ENCODE data around the gene SAFB.
"Not testable (repeated sequence)": the region's sequence is repeated elsewhere in the genome, so short reads cannot be mapped to it uniquely, and the experiment has no call there.

SAFB gene

DNA sequence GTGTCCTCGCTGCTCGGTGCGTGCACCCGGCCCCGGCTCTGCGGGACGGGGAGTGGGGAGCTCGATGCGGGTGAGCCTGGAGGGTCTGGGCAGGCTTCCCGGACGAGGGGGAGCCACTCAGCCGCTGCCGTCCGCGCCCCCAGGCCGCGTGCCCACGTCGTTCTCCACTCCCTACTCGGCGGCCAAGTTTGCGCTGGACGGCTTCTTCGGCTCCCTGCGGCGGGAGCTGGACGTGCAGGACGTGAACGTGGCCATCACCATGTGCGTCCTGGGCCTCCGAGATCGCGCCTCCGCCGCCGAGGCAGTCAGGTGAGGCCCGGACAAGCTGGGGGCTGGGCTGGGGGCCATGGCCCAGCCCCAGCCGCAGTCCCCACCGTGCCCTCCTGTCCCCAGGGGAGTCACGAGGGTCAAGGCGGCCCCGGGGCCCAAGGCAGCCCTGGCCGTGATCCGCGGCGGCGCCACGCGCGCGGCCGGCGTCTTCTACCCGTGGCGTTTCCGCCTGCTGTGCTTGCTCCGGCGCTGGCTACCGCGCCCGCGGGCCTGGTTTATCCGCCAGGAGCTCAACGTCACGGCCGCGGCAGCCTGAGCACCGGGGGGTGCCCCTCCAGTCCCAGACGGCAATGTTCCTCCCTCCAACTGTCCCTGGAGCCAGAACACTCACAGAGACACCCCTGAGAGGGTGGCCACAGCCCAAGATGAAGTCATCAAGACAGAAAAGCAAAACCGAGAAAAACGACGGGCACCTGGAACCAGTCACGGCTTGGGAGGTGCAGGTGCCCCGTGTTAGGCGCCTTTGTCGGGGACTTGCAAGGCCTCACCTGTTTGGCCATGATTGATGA lies 64.7 kb downstream of the SAFB start:
- DNase-seq (ENCODE audit: extremely low spot score), result no peak
- ChIA-PET CTCF (interaction anchor here (0.6 to 6.0 kb wide), 22 partner anchors 10 to 288 kb away, joined by 3 to 79 read pairs (median 6); partner anchors contain the start of genes CATSPERD, LONP1, SAFB and SAFB2), POLR2A (interaction anchor here (0.6 to 1.5 kb wide), 5 partner anchors 26 to 837 kb away, joined by 3 to 8 read pairs (median 6); partner anchors contain the start of genes CATSPERD and LONP1)
- TF ChIP-seq, protein P1, sequence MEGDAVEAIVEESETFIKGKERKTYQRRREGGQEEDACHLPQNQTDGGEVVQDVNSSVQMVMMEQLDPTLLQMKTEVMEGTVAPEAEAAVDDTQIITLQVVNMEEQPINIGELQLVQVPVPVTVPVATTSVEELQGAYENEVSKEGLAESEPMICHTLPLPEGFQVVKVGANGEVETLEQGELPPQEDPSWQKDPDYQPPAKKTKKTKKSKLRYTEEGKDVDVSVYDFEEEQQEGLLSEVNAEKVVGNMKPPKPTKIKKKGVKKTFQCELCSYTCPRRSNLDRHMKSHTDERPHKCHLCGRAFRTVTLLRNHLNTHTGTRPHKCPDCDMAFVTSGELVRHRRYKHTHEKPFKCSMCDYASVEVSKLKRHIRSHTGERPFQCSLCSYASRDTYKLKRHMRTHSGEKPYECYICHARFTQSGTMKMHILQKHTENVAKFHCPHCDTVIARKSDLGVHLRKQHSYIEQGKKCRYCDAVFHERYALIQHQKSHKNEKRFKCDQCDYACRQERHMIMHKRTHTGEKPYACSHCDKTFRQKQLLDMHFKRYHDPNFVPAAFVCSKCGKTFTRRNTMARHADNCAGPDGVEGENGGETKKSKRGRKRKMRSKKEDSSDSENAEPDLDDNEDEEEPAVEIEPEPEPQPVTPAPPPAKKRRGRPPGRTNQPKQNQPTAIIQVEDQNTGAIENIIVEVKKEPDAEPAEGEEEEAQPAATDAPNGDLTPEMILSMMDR (IDR thresholded peaks at IDR 0.05; ENCODE audit: control extremely low read depth, extremely low read depth, low read depth, missing control alignments), result no peak

DNA sequence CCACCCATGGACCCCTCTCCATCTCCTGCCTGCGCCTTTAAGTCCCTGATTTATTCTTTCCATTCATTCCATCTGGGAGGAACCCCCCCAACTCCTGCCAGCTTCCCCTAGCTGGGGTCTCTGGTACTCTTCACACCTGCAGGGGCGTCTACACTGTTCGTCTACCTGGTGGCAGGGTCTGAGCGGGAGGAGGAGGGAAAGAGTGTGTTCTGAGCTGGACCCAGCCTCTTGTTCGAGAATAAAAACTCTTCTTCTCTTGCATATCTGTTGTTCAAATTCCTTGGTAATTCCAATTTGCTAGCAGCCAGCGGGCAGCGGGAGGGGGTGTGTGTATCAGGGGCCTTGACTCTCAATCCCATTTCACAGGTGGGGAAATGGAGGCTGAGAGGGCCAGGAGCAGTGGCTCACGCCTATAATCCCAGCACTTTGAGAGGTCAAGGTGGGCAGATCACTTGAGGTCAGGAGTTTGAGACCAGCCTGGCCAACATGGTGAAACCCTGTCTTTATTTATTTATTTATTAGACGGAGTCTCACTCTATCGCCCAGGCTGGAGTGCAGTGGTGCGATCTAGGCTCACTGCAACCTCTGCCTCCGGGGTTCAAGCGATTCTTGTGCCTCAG lies 65.5 kb downstream of the SAFB start:
- POLR2A ChIA-PET; DNase-seq (ENCODE audit: extremely low spot score): not testable (repeated sequence)
- CTCF ChIA-PET, result interaction anchor here (1.6 to 6.0 kb wide), 8 partner anchors 9 to 43 kb away, joined by 5 to 79 read pairs (median 20); partner anchors contain the start of genes CATSPERD and LONP1

DNA sequence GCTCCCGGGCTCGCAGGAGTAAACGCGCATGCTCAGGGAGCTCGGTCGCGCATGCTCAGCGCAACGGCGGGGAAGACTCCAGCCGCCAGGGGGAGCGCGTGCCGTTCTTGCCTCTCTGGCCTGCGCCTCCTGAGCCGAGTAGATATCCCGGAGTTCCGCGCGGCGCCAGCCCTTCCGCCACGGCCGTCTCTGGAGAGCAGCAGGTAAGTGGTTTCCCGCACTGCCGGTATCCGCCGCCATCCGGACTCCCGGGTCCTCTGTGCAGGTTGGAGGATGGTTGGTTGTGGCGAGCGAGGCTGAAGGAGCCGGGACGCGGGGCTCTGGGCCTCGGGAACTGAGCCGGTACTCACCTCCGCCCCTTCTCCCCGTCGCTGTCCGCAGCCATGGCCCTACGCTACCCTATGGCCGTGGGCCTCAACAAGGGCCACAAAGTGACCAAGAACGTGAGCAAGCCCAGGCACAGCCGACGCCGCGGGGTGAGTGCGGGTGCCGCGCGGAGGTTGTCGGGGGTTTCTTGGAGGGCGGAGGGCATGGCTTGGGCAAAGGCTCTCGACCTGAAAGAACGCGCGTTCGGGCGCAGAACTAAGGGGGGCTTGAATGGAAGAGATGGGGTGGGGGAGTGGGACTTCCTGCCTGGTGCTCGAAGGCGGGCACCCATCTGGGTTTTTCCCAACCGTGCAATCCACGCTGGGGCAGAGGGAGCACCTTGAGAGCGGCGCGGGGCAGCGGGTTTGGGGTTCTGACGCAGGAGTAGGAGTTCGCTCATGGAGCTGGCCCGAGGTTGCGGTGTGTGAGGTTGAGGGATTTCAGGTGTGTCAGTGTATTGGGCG lies 67.5 kb downstream of the SAFB start, which contains the start of gene RPL36:
TSS of gene RPL36 (plus strand) at position 171 of the 830 bp plus-strand sequence. CDS start at position 384, 213 bp downstream.
- CTCF ChIA-PET, result interaction anchor here (0.6 to 6.0 kb wide), 22 partner anchors 7 to 114 kb away, joined by 3 to 79 read pairs (median 4); partner anchors contain the start of genes CATSPERD, LONP1, SAFB and SAFB2
- TF ChIP-seq, protein P1 (IDR thresholded peaks at IDR 0.05; ENCODE audit: control extremely low read depth, extremely low read depth, low read depth, missing control alignments), result peak; percentile 99
- peak; percentile 95 for DNase-seq (ENCODE audit: extremely low spot score)
- POLR2A ChIA-PET, result interaction anchor here (0.6 to 2.7 kb wide), 12 partner anchors 9 to 138 kb away, joined by 3 to 11 read pairs (median 4); partner anchors contain the start of genes CATSPERD, SAFB and SAFB2

DNA sequence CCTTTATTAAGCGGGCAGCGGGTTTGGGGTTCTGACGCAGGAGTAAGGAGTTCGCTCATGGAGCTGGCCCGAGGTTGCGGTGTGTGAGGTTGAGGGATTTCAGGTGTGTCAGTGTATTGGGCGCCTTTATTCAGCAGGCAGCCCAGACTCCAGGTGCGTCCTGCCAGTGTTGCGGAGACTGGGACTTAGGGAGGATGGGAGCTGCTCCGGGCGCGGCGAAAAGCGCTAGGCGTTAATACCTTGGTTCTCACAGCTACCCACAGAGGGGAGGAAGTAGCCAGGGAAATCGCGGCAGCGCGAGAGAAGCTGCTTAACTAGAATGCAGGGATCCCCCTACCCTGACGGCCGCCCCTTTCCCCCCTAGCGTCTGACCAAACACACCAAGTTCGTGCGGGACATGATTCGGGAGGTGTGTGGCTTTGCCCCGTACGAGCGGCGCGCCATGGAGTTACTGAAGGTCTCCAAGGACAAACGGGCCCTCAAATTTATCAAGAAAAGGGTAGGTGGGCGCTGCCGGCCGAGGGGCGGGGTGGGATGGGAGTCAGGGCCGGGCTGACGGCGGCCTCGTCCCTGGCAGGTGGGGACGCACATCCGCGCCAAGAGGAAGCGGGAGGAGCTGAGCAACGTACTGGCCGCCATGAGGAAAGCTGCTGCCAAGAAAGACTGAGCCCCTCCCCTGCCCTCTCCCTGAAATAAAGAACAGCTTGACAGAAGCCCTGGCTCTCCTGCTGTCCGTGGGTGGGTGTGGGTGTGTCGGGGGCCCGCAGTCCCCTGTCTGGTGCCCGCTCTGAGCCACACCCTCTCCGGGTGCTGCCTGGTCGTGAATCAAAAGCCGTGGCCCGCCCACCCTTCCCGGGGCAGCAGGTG lies 68.3 kb downstream of the SAFB start:
- ChIA-PET CTCF (interaction anchor here (0.9 to 6.0 kb wide), 6 partner anchors 8 to 104 kb away, joined by 3 to 79 read pairs (median 4); partner anchors contain the start of genes CATSPERD, LONP1, SAFB and SAFB2), POLR2A (interaction anchor here (1.0 to 2.7 kb wide), 6 partner anchors 11 to 69 kb away, joined by 3 to 11 read pairs (median 4); partner anchors contain the start of genes SAFB and SAFB2)
- no peak for DNase-seq (ENCODE audit: extremely low spot score)
- TF ChIP-seq, protein P1 (IDR thresholded peaks at IDR 0.05; ENCODE audit: control extremely low read depth, extremely low read depth, low read depth, missing control alignments), result no peak

DNA sequence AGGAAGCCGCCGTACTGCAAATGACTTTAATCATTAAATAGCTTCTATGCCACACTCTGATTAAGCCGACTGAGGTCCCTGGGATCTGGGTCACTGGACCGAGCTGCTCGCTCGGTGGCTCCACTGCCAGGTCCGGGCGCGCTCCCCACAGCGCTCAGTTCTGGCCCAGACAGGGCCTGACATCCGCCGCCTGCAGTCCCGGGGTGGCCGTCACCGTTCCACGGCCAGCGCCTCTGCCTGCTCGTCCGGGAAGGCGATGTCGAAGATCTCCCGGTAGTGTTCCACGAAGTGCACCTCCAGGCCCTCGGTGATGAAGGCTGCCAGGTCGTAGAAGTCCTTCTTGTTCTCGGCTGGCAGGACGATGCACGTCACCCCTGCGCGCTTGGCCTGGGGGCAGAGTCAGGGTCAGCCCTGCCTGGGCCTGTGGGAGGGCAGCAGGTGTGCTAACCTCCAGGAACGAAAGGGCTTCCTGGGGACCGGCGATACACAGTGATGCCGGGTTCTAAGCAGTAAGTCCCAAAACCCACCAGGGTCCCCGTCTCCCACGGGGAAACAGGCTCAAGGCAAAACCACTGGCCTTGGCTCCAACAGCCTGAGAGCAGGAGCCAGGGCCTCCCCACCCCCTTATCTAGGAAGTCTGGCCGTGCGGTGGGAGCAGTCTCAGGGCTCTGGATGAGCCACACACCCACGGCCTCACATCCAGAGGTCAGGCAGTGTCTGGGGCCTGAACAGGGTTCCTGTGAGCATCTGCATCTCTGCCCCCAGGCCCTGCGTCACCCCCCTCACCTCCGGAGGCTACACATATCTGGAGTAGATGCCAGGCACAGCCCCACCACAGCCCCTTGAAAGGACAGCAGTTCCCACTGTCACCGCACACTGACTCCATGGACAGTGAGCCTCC lies 69.2 kb downstream of the SAFB start:
- CTCF ChIA-PET, result interaction anchor here (1.3 to 6.0 kb wide), 3 partner anchors 9 to 26 kb away, joined by 3 to 79 read pairs (median 7); partner anchors contain the start of genes CATSPERD and LONP1
- POLR2A ChIA-PET, result interaction anchor here (1.0 to 1.4 kb wide), 5 partner anchors 12 to 26 kb away, joined by 3 to 6 read pairs (median 4); no protein-coding TSS in a partner anchor
- DNase-seq (ENCODE audit: extremely low spot score), result no peak
- TF ChIP-seq, protein P1 (IDR thresholded peaks at IDR 0.05; ENCODE audit: control extremely low read depth, extremely low read depth, low read depth, missing control alignments), result no peak

All from GM10248 (cell line).